ENCODE measurements around the gene S100A5. TPM values are rescaled to one million over a fixed set of nuclear protein-coding genes. Genes with fewer than 3 reads are reported as not detected.

The S100A5 gene
- total RNA-seq, 3 donors from 2014 or later: not detected

- H3K9me3 ChIP-seq: no peaks in the 10 kb centered on the region
- H3K36me3 ChIP-seq: no peaks in the 10 kb centered on the region
- H3K27me3 ChIP-seq: no peaks in the 10 kb centered on the region
- H3K4me1 ChIP-seq: peaks cover 0 to 9% of the 10 kb centered on the region in 2 donors
- H3K4me3 ChIP-seq: no peak overlapping the region
- TF ChIP-seq CTCF (IDR thresholded peaks at IDR 0.05) (peak in 1 of 3 donors; percentile 36), POLR2A (IDR thresholded peaks at IDR 0.05) (no peak)
- H3K27ac ChIP-seq: no peak overlapping the region
- intact Hi-C loops (cut with DNase I; ENCODE audit: low total_unique reads): loop anchor here (5.0 kb wide), 1 partner anchor 257 kb away; no protein-coding TSS in a partner anchor
- DNase-seq (ENCODE audit: low spot score in 2 of 2): no peak
Observed at GRCh38 chr1:153509729-153510354, 30.9 kb downstream of the S100A5 start.

GRCh38 chr1:153509036-153509435 is 31.7 kb downstream of the S100A5 start:
- no peak for DNase-seq (ENCODE audit: low spot score in 2 of 2)
- intact Hi-C loops (cut with DNase I; ENCODE audit: low total_unique reads): no loop called here
- H3K27ac ChIP-seq: no peak overlapping the region
- no peak for TF ChIP-seq CTCF (IDR thresholded peaks at IDR 0.05)
- TF ChIP-seq POLR2A (IDR thresholded peaks at IDR 0.05): no peak
- no peak overlapping the region for H3K4me3 ChIP-seq
- peaks cover 0 to 9% of the 10 kb centered on the region in 2 donors for H3K4me1 ChIP-seq
- no peaks in the 10 kb centered on the region for H3K9me3 ChIP-seq
- H3K36me3 ChIP-seq: no peaks in the 10 kb centered on the region
- H3K27me3 ChIP-seq: no peaks in the 10 kb centered on the region

GRCh38 chr1:153507926-153508583 is 32.7 kb downstream of the S100A5 start:
- Histone ChIP-seq H3K27ac (peak overlapping the region; percentile 77 to 86), H3K9me3 (no peaks in the 10 kb centered on the region), H3K36me3 (no peaks in the 10 kb centered on the region), H3K4me1 (peaks cover 0 to 9% of the 10 kb centered on the region in 2 donors), H3K27me3 (no peaks in the 10 kb centered on the region), H3K4me3 (no peak overlapping the region)
- no peak for TF ChIP-seq CTCF (IDR thresholded peaks at IDR 0.05)
- TF ChIP-seq POLR2AphosphoS5 (IDR thresholded peaks at IDR 0.05): no peak
- TF ChIP-seq POLR2A (IDR thresholded peaks at IDR 0.05): no peak
- intact Hi-C loops (cut with DNase I; ENCODE audit: low total_unique reads): no loop called here
- DNase-seq (ENCODE audit: low spot score in 2 of 2): no peak

- peaks cover 0 to 9% of the 10 kb centered on the region in 2 donors for H3K4me1 ChIP-seq
- H3K36me3 ChIP-seq: no peaks in the 10 kb centered on the region
- H3K27ac ChIP-seq: peak overlapping the region; percentile 77 to 86
- peak in 1 of 2 donors; percentile 77 for DNase-seq (ENCODE audit: low spot score in 2 of 2)
- intact Hi-C loops (cut with DNase I; ENCODE audit: low total_unique reads): no loop called here
- H3K27me3 ChIP-seq: no peaks in the 10 kb centered on the region
- no peaks in the 10 kb centered on the region for H3K9me3 ChIP-seq
- TF ChIP-seq CTCF (IDR thresholded peaks at IDR 0.05) (no peak), POLR2AphosphoS5 (IDR thresholded peaks at IDR 0.05) (peak in 2 of 3 donors; percentile 30 to 36)
- H3K4me3 ChIP-seq: peak overlapping the region in 2 of 3 donors; percentile 1 to 9
Observed at GRCh38 chr1:153506831-153507413, 33.8 kb downstream of the S100A5 start.

GRCh38 chr1:153506386-153506785 is 34.3 kb downstream of the S100A5 start:
- Histone ChIP-seq H3K27ac (peak overlapping the region; percentile 77 to 86), H3K27me3 (no peaks in the 10 kb centered on the region), H3K36me3 (no peaks in the 10 kb centered on the region), H3K4me1 (peaks cover 0 to 9% of the 10 kb centered on the region in 2 donors), H3K9me3 (no peaks in the 10 kb centered on the region), H3K4me3 (no peak overlapping the region)
- DNase-seq (ENCODE audit: low spot score in 2 of 2): no peak
- TF ChIP-seq POLR2AphosphoS5 (IDR thresholded peaks at IDR 0.05) (no peak), CTCF (IDR thresholded peaks at IDR 0.05) (no peak)
- intact Hi-C loops (cut with DNase I; ENCODE audit: low total_unique reads): no loop called here

Data from breast epithelium (tissue), 4 donors.